ENCODE results near the gene ACTC1.
"Not testable (repeated sequence)": the region's sequence is repeated elsewhere in the genome, so short reads cannot be mapped to it uniquely, and the experiment has no call there.

The ACTC1 gene

GRCh38 chr15:34795267-34796081 lies at the start of gene ACTC1:
ACTC1 (minus strand) TSS chr15:34795549; CDS start chr15:34794808, 741 bp downstream.
- no peak for DNase-seq

GRCh38 chr15:34841262-34841725 lies 45.9 kb upstream of the ACTC1 start:
- DNase-seq, result no peak

- no peak for DNase-seq
Measured at GRCh38 chr15:34838282-34838681, 42.9 kb upstream of the ACTC1 start.

GRCh38 chr15:34837246-34838016 lies 42.1 kb upstream of the ACTC1 start:
- no peak for DNase-seq

GRCh38 chr15:34828145-34828911 lies 33.0 kb upstream of the ACTC1 start:
- DNase-seq, result no peak

GRCh38 chr15:34821831-34822230 lies 26.5 kb upstream of the ACTC1 start:
- no peak for DNase-seq

GRCh38 chr15:34820110-34820509 lies 24.8 kb upstream of the ACTC1 start:
- no peak for DNase-seq

GRCh38 chr15:34818526-34818925 lies 23.2 kb upstream of the ACTC1 start:
- no peak for DNase-seq

GRCh38 chr15:34815836-34816235 lies 20.5 kb upstream of the ACTC1 start:
- no peak for DNase-seq

GRCh38 chr15:34813446-34814190 lies 18.3 kb upstream of the ACTC1 start:
- DNase-seq, result no peak

GRCh38 chr15:34812868-34813365 lies 17.6 kb upstream of the ACTC1 start:
- DNase-seq, result not testable (repeated sequence)

GRCh38 chr15:34812369-34812768 lies 17.0 kb upstream of the ACTC1 start:
- no peak for DNase-seq

GRCh38 chr15:34810443-34811129 lies 15.2 kb upstream of the ACTC1 start:
- DNase-seq, result no peak

- DNase-seq, result no peak
Measured at GRCh38 chr15:34809186-34809585, 13.8 kb upstream of the ACTC1 start.

GRCh38 chr15:34808016-34808415 lies 12.7 kb upstream of the ACTC1 start:
- no peak for DNase-seq

GRCh38 chr15:34807241-34807640 lies 11.9 kb upstream of the ACTC1 start:
- not testable (repeated sequence) for DNase-seq

GRCh38 chr15:34804776-34805175 lies 9.4 kb upstream of the ACTC1 start:
- DNase-seq, result no peak

- DNase-seq, result no peak
Measured at GRCh38 chr15:34804113-34804512, 8.8 kb upstream of the ACTC1 start.

- no peak for DNase-seq
Measured at GRCh38 chr15:34802803-34803750, 7.7 kb upstream of the ACTC1 start.

GRCh38 chr15:34802371-34802770 lies 7.0 kb upstream of the ACTC1 start:
- no peak for DNase-seq
